Tibial nerve (tissue), 3 donors: ENCODE measurements around the gene FAM78A.

Source experiments
- POLR2A ChIP-seq, 2 donors: fragments of 450-650 bp; IDR thresholded peaks; one replicate each; pipeline ENCODE4 v1.6.1; 2017; ENCODE audit warnings: antibody characterized with exemption in 2 of 2, mild to moderate bottlenecking in 2 of 2, moderate library complexity in 2 of 2
- TF ChIP-seq, protein P1 (sequence below), 5 experiments: fragments of 200-600 bp in 3 of 5; fragments of 450-650 bp in 2 of 5; sonication (generic) in 3 of 5; IDR thresholded peaks; one replicate each; pipeline ENCODE4 v1.5.1; 2016 to 2019; ENCODE audit warnings: antibody characterized with exemption in 5 of 5, mild to moderate bottlenecking in 3 of 5, moderate library complexity in 2 of 5

DNA sequence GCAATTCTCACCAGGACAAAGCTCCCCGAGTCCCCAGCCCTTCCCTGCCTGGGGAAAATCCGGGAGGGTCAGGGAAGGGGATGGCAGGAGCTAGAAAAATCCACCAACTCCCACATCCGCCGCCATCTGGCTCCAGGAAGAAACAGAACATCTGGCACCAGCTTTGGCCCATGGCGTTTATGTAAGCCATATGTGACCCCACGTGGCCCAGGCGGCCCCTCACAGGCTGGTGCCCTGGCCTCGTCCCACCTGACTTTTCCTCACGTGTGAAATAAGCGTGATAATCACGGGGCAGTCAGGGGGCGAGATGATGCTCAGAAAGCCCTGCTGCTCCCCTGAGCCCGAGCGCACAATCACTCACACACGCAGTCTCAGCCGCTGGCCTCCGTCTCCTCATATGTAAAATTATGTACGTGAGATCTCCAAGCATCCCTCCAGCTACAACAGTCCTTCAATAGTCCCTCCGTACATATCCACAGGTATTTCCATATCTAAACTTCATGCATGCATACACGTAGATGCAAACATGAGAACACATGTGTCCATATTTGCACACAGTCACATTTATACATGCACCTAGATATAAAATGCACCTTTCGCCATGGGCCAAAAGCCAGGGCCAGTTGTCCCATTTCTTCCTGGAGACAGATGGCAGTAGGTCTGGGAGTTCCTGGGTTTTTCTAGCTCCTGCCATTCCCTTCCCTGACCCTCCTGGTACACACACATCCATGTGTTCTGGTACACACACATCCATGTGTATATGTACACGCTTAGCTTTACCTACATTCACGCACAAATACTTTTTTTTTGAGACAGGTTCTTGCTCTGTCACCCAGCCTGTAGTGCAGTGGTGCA is 42.1 kb upstream of the FAM78A start:
- TF ChIP-seq, protein P1, sequence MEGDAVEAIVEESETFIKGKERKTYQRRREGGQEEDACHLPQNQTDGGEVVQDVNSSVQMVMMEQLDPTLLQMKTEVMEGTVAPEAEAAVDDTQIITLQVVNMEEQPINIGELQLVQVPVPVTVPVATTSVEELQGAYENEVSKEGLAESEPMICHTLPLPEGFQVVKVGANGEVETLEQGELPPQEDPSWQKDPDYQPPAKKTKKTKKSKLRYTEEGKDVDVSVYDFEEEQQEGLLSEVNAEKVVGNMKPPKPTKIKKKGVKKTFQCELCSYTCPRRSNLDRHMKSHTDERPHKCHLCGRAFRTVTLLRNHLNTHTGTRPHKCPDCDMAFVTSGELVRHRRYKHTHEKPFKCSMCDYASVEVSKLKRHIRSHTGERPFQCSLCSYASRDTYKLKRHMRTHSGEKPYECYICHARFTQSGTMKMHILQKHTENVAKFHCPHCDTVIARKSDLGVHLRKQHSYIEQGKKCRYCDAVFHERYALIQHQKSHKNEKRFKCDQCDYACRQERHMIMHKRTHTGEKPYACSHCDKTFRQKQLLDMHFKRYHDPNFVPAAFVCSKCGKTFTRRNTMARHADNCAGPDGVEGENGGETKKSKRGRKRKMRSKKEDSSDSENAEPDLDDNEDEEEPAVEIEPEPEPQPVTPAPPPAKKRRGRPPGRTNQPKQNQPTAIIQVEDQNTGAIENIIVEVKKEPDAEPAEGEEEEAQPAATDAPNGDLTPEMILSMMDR (IDR thresholded peaks at IDR 0.05), result no peak
- no peak for TF ChIP-seq POLR2A (IDR thresholded peaks at IDR 0.05)
